Activated CD4-positive, alpha-beta T cell treated with anti-CD3 and anti-CD28 coated beads, Interleukin-2, amount 50 U/mL, for 48 hours (primary cell): ENCODE results near the gene SCAMP3.

Experiments used
- DNase-seq, 2 experiments: peaks; one replicate each; pipeline ENCODE4 v3.0.0-alpha.2; 2020

Gene SCAMP3

GRCh38 chr1:155285063-155285462, 22.9 kb upstream of the SCAMP3 start:
- DNase-seq, result no peak

DNA sequence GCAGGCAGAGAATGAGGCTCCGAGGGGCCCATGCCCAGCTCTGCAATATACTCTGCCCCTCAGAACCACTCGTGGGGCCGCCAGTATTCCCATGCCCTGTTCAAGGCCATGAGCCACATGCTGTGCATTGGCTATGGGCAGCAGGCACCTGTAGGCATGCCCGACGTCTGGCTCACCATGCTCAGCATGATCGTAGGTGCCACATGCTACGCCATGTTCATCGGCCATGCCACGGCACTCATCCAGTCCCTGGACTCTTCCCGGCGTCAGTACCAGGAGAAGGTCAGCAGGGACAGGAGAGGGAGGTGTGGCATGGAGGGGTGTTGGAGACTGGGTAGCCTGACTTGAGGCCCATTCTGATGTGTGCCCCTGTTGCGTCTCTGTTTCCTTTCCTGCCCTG, 22.3 kb upstream of the SCAMP3 start:
- no peak for DNase-seq

DNA sequence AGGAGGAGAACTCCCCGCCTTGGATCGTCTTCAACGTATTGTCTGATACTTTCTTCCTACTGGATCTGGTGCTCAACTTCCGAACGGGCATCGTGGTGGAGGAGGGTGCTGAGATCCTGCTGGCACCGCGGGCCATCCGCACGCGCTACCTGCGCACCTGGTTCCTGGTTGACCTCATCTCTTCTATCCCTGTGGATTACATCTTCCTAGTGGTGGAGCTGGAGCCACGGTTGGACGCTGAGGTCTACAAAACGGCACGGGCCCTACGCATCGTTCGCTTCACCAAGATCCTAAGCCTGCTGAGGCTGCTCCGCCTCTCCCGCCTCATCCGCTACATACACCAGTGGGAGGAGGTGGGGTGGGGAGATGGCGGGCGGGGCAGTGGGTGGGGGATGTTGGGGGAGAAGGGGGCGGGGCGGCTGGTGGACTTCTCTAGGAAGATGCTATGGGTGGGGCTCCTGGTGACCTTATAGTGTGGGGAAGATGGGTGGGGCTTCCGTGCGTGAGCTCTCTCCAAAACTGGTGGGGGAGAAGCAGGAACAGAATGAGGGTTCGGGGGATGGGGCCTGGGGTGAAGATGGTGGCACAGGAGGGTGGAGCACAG, 20.4 kb upstream of the SCAMP3 start:
- no peak for DNase-seq

DNA sequence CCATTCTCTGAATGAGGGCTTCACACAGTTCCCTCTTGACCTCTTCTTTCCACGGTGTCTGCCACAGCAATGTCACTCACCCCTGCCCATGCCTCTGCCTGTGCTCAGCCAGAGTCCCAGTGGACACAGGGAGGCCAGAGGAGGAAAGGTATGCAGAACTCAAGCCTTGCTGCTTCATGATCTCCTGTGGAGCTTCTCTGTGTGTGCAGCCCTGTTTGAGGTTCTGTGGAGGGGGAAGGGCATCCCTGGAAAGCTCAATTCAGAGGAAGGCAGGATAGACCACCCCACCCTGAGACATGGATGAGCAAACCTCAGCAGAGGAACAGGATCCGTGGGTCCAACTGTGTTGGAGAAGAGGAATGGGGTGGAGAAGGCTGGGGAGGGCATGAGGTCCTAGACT, 17.1 kb upstream of the SCAMP3 start:
- DNase-seq, result no peak

DNA sequence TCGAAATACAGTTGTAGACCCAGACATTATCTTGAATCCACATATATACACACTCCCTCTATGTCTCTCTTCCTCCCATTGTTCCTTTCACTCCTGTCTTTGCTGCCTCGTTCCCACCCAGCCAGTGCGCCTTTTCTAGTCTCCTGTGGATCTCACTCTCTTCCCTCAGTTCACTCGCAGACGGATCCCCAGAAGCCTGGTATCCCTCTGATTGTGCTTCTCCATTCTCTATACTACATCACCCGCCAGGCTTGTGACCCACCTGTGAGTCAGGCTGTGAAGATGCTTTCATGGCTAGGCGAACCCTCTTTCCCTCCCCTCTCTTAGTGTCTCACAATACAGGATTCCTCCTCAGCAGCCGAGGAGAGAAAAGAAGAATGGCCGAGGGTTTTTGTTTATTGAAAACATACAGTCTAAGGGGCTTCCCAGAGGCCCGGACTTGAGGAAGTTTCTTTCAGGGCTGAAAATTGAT, 16.6 kb upstream of the SCAMP3 start:
- DNase-seq, result no peak

GRCh38 chr1:155277902-155278688, 15.9 kb upstream of the SCAMP3 start:
- DNase-seq, result peak; percentile 82 to 83

- DNase-seq, result peak; percentile 99
Measured at GRCh38 chr1:155277070-155277901, 15.1 kb upstream of the SCAMP3 start, which contains the start of gene HCN3. Gene HCN3 (plus strand): TSS chr1:155277463. CDS start chr1:155277591, 128 bp downstream.

GRCh38 chr1:155273343-155274245, 11.4 kb upstream of the SCAMP3 start, which contains the start of gene CLK2:
Gene CLK2 (minus strand): TSS chr1:155273504. CDS start chr1:155270977, 2,527 bp downstream.
- peak; percentile 97 to 98 for DNase-seq

DNA sequence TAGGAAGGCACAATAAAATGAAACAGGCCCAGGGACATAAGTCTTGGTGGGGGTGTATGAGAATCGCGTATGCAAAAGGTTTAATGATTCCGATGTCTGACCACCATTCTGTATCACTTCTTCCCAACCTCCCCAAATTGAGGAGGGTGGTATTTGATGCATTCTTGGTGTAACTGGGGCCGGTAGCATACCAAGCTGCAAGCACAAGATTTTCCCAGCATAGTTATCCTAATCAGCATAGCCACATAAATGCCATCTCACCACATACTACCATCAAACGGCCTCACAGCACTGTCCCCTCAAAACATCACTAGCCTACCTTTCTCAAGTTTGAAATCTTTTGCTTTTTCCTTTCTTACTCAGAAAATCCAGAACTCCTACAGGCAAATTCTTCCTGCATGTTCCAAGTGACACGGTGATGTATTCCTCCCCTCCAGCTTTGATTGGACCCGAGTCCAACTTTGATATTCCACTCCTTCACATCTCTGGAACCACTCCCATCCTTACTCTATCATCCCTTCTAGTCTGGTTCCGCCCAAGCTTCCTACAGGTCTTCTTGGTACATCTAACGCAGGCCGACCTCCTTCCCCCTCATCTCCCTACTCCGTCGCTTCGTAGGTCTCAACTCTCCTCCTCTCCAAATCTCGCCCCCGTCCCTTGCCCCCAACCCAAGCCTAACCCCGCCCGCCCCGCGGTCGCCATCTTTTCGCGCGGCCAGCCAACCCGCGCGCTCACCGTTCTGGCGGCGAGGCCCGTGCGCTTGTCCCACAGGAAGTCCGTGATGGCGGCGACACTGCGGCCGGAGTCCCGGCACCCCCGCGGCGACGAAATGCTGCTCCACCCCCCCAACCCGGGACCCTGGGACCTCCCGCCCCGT, 10.5 kb upstream of the SCAMP3 start:
- no peak for DNase-seq

GRCh38 chr1:155269381-155269780, 7.2 kb upstream of the SCAMP3 start:
- DNase-seq, result no peak

DNA sequence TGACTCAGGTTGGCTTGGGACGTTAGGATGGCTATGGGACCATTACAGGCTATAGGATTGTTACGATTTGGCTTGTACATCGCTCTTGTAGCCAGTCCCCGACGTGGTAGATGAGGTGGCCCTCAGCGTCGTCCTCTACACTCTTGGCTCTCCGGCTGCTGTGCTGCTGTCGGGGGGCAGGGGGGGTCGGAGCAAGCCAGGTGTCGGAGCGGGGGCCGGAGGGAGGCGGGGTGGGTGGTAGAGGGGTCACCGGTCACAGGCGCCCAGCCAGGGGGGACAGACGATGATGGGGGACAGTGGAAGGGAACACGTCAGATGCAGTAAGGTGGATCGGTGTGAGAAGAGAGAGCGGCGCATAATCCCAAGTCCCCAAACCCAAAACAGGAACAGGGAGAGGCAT, 6.5 kb upstream of the SCAMP3 start:
- no peak for DNase-seq

DNA sequence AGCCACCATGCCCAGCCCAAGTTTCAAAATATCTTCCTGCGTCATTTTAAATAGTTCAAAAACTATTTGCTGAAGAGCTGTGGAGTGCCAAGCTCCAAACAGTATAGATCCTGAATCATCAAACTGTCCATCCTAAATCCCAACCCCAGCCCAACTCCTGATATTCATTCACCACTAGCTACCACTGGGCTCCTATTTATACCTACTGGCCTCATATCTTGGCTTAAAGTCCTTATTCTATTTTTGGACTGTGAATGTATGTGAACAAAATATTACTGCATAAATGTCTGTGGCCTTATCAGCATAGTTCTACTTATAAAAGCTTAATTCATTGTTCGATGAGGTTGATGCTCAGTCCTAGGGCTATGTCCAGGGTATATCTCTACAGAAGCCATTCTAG, 5.2 kb upstream of the SCAMP3 start:
- DNase-seq, result no peak

GRCh38 chr1:155266553-155266952, 4.4 kb upstream of the SCAMP3 start:
- DNase-seq, result no peak

GRCh38 chr1:155263067-155263466, 907 bp upstream of the SCAMP3 start:
- DNase-seq, result no peak

- DNase-seq, result peak in 1 of 2 experiments; percentile 32
Measured at GRCh38 chr1:155261493-155261851, 688 bp downstream of the SCAMP3 start.

DNA sequence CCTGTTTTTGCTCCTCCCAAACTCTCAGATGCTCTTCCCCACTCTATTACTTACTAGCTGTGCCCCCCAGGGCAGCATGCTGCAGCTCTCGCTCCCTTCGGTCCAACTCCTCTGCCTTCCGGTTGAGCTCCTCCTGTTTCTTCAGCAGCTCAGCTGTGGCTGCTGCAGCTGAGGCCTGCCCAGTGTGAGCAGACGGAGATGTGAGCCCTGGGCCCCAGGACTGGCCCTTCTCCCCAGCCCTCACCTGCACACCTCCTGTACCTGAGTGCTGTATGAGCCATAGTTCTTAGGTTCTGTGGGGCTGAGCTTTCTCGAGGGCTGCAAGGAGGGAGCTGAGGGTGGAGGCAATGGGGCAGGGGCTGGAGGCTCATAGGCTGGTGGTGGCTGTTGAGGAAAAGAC, 1.9 kb downstream of the SCAMP3 start:
- no peak for DNase-seq

DNA sequence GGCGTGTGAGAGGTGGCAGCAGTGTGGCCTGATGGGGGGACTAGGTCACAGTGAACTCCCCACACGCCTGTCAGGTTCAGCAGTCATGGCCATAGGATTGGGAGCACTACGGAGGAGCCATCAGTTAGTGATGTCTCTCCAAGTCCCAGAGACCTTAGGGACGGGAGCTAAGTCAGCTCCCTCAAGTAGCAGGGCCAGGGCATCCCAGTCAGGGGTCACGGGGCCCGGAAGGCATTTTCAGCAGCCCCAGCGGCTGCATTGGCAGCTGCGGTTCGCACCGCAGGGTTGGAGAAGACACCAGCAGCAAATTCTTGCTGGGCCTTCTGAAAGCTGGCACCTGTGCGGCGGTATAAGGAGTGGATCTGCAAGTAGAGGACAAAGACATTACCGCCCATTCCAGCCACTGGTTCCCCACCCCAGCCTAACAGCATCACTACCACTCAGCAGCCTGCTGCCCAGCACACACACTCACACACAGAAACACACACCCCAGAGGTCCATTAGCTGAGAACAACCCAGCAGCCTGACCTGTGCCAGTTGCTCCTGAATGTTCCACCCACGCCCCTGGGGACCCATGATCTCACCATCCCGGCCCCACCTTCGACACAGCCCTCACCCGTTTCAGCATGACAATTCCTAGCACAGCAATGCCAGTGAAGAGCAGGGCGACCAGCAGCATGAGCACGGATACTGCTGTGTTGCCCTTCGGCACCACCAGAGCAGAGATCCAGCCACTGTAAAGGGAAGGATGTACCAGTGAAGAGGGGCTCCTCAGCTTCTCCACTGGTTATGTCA, 5.9 kb downstream of the SCAMP3 start:
- DNase-seq, result no peak

DNA sequence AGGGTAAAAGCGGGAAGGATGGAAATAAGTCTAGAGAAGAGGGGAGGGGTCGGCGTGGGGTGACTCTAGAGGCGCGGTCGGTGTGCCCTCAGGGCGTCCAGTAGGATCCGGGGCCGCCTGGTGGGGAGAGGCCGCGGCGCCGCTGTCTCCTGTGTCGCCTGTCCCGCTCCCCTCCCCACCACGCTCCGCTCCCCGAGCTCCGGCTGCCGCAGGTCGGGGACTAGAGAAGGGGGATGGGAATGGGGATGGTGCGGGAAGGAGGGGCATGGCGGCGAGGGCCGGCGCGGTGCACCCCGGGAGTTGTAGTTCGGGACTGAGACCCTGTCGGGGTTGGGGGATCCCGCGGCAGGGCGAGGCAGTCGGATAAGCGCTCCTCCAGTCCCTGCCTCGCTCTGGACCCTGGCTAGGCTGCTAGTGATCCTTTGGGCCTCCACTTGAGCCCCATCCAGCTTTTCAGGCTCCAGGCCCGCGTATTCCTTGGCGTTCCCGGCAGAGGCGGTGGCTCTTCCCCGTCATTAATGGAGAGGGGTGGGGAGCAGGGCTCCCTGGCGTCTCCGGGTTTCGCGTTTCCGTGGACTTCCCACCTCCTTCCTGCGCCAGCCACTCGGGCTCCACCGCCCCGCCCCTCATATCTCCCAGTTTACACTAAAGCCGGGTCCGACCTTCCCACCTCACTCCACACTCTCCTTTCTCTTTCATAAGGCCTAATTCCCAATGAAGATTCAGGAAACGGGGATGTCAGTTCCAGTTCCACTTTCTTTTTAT, 6.7 kb downstream of the SCAMP3 start, which contains the start of gene ENTREP3:
TSS of gene ENTREP3 (minus strand) at position 241 of the 765 bp plus-strand sequence. CDS start 606 bp downstream, outside the sequence.
- DNase-seq, result peak; percentile 85

GRCh38 chr1:155254714-155255242, 7.4 kb downstream of the SCAMP3 start:
- no peak for DNase-seq
